Tibial artery (tissue), 4 donors: ENCODE results near the gene GALNT17.
A peak's percentile ranks its signal among the peaks of the same experiment; 100 is the strongest.

ENCODE experiments used
- DNase-seq, 2 donors: peaks; one replicate each; pipeline ENCODE4 v3.0.0-alpha.2; 2019
- H3K27ac ChIP-seq, 2 donors: fragments of 200-600 bp; sonication (generic) in 1 of 2; 1 replicate in 1 of 2; 2 replicates in 1 of 2; pipeline ENCODE4 v1.5.1; 2018 to 2019; ENCODE audit warnings: mild to moderate bottlenecking in 1 of 2
- H3K27me3 ChIP-seq, 2 donors: fragments of 200-600 bp; sonication (generic) in 1 of 2; one replicate each; pipeline versions ENCODE4 v1.5.1 to v1.6.0; 2016 to 2019
- H3K36me3 ChIP-seq, 3 donors: fragments of 200-600 bp; sonication (generic) in 2 of 3; one replicate each; pipeline ENCODE4 v1.5.1; 2016 to 2019; ENCODE audit warnings: mild to moderate bottlenecking in 2 of 3
- H3K4me1 ChIP-seq, 4 donors: fragments of 200-600 bp; sonication (generic) in 2 of 4; 1 replicate in 3 of 4; 2 replicates in 1 of 4; pipeline ENCODE4 v1.5.1; 2016 to 2019
- H3K4me3 ChIP-seq, 2 donors: fragments of 200-600 bp; sonication (generic) in 1 of 2; 1 replicate in 1 of 2; 2 replicates in 1 of 2; pipeline ENCODE4 v1.5.1; 2018 to 2019; ENCODE audit warnings: mild to moderate bottlenecking in 2 of 2
- H3K9me3 ChIP-seq, 3 donors: fragments of 200-600 bp; sonication (generic) in 1 of 3; one replicate each; pipeline ENCODE4 v1.5.1; 2016 to 2019
- intact Hi-C: fragments of 100-400 bp; cut with DNase I; formaldehyde crosslinking; loops from one replicate; pipeline ENCODE4 v1.15.0; 2023; ENCODE audit warnings: low total_unique reads
- TF ChIP-seq, protein P1 (sequence below), 2 experiments: fragments of 200-600 bp in 1 of 2; fragments of 450-650 bp in 1 of 2; IDR thresholded peaks; one replicate each; pipeline ENCODE4 v1.5.1; 2017 to 2019; ENCODE audit warnings: antibody characterized with exemption in 2 of 2, mild to moderate bottlenecking in 1 of 2, moderate library complexity in 1 of 2

The GALNT17 gene

DNA sequence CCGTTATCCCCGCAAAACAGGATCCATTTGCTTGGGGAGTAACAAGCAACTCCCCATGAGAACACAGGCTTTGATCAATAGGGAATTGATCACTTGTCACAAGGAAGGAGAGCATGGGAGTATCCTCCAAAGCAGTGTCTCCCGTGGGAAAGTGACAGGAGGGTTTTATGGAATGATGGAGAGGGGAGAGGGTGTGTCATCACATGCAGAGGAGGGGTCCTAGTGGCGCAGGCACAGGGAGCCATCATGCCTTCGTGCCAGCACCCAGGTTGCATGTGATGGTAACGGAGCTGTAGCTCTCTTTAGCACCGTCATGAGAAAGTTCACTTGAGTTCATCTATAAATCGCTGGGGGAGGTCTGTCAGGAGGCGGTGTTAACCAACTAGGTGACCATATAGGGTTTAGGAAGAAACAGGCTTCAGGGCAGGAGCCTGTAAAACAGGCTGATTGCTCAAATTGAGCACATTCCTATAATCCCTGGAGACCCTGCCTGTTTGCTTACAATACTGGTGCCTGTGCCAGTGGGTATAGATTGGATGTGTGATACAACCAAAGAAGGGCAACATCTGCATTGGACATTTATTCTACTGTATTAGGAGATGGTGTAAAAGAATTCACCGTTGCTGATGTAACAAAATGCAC, 428.5 kb downstream of the GALNT17 start:
- Histone ChIP-seq H3K4me3 (no peak overlapping the region), H3K4me1 (peaks cover 0 to 24% (median 2%) of the 10 kb centered on the region in 4 donors), H3K27me3 (no peaks in the 10 kb centered on the region), H3K9me3 (no peaks in the 10 kb centered on the region), H3K27ac (no peak overlapping the region), H3K36me3 (no peaks in the 10 kb centered on the region)
- TF ChIP-seq, protein P1, sequence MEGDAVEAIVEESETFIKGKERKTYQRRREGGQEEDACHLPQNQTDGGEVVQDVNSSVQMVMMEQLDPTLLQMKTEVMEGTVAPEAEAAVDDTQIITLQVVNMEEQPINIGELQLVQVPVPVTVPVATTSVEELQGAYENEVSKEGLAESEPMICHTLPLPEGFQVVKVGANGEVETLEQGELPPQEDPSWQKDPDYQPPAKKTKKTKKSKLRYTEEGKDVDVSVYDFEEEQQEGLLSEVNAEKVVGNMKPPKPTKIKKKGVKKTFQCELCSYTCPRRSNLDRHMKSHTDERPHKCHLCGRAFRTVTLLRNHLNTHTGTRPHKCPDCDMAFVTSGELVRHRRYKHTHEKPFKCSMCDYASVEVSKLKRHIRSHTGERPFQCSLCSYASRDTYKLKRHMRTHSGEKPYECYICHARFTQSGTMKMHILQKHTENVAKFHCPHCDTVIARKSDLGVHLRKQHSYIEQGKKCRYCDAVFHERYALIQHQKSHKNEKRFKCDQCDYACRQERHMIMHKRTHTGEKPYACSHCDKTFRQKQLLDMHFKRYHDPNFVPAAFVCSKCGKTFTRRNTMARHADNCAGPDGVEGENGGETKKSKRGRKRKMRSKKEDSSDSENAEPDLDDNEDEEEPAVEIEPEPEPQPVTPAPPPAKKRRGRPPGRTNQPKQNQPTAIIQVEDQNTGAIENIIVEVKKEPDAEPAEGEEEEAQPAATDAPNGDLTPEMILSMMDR (IDR thresholded peaks at IDR 0.05), result no peak
- DNase-seq, result peak in 1 of 2 donors; percentile 42
- intact Hi-C loops, result no loop called here

DNA sequence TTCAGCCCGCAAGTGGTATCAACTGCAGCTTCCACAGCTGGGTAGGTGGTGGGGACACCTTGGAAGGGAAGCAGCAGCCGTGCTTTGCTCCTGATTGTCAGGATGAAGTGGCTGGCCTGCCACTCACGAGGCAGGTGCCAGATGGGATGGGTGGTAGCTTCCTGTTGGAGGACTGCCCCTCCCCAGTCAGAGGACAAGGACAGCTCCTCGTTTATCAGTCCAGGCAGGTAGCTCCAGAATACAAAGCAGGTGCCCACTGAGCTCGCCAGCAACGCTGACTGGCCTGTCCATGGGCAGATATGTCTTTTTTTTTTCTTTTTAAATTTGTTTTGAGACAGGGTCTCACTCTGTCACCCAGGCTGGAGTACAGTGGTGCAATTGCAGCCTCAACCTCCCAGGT, 431.3 kb downstream of the GALNT17 start:
- Histone ChIP-seq H3K9me3 (no peaks in the 10 kb centered on the region), H3K27me3 (no peaks in the 10 kb centered on the region), H3K36me3 (no peaks in the 10 kb centered on the region), H3K27ac (no peak overlapping the region), H3K4me3 (no peak overlapping the region), H3K4me1 (peaks cover 0 to 24% (median 2%) of the 10 kb centered on the region in 4 donors)
- DNase-seq, result peak in 1 of 2 donors; percentile 20
- TF ChIP-seq, protein P1 (IDR thresholded peaks at IDR 0.05), result no peak
- intact Hi-C loops, result no loop called here

DNA sequence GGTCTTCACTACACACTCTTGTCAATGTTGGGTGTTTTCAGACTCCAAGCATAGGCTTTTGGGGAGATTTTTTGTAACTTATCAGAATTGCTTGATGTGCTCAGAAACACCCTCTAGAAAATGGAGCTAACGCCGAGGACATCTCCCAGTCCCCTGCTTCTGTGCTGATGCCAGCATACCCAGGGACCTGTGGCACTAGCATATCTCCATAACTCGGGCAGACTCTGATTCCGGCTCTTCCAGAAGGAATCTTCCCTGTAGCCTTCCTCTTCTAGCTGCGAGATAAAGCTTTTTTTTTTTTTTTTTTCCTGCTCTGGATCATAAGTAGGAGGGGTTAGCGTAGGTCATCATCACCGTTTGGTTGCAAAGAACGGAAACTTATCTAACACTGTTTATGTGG, 434.4 kb downstream of the GALNT17 start:
- intact Hi-C loops, result no loop called here

DNA sequence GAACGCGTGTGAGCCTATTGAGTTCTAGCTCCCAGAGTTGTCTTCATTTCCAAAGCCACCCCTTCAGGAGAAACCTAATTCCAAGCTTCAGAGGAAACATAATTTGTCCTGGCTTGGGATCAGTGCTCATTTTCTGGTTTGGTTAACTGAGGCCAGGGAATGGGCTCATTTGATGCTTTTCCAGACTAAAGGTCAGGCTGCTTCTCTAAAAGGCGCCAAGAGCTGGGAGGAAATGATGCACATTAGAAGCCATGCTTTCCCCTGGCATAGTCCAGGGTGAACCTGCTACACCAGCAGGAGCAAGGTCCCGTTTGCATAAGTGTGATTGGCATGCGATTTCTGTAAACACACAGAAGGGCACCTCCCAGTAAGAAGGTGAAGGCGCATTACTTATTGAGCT, 435.0 kb downstream of the GALNT17 start:
- H3K36me3 ChIP-seq, result no peaks in the 10 kb centered on the region
- no peak for DNase-seq
- H3K4me3 ChIP-seq, result no peak overlapping the region
- intact Hi-C loops, result no loop called here
- TF ChIP-seq, protein P1 (IDR thresholded peaks at IDR 0.05), result no peak
- H3K4me1 ChIP-seq, result no peaks in the 10 kb centered on the region
- no peaks in the 10 kb centered on the region for H3K27me3 ChIP-seq
- H3K27ac ChIP-seq, result no peak overlapping the region
- no peaks in the 10 kb centered on the region for H3K9me3 ChIP-seq

More for the DNA sequence above, 434.4 kb downstream of the GALNT17 start:
- Histone ChIP-seq H3K27ac (no peak overlapping the region), H3K27me3 (no peaks in the 10 kb centered on the region), H3K4me1 (no peaks in the 10 kb centered on the region), H3K9me3 (no peaks in the 10 kb centered on the region), H3K36me3 (no peaks in the 10 kb centered on the region), H3K4me3 (no peak overlapping the region)
- no peak for DNase-seq
- TF ChIP-seq, protein P1 (IDR thresholded peaks at IDR 0.05), result no peak

DNA sequence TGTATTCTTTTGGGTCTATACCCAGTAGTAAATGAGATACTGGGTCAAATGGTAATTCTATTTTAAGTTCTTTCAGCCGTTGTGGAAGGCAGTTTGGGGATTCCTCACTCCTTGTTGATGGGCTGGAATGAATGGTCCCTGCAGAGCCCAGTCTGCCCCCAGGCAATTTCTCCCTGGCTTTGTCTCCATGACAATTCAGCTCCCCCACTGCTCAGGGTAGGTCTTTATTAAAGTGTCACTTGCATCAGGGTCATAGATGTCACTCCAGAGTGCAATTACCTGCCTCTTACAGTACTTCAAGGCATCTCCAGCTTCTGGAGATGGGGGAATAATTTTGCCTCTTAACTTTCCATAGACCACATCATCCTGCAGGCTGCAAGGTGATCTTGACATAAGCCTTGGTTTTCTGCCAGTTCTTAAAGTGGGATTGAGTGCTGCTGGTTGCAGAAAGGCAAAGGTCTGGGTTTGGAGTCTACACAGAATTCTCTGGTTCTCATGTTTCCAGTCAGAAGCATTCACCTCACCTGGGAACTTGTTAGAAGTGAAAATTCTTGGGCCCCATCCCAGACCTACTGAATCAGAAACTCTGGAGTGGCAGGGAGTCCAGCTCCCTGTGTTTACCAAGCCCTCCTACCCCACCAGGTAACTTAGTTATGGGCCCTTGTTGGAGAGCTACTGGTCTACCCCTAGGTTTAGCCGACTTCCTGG, 442.4 kb downstream of the GALNT17 start:
- Histone ChIP-seq H3K27ac (no peak overlapping the region), H3K4me1 (no peaks in the 10 kb centered on the region), H3K27me3 (no peaks in the 10 kb centered on the region), H3K4me3 (no peak overlapping the region), H3K9me3 (no peaks in the 10 kb centered on the region), H3K36me3 (no peaks in the 10 kb centered on the region)
- intact Hi-C loops, result no loop called here
- DNase-seq, result no peak
- TF ChIP-seq, protein P1 (IDR thresholded peaks at IDR 0.05), result no peak
